HG03196 (cell line): ENCODE measurements around the gene SOD3.

Experiments used
- ATAC-seq: cut with Tn5 transposase; IDR thresholded peaks from one replicate; pipeline ENCODE4 v1.9.1; 2021; ENCODE audit not compliant: unreplicated experiment

The SOD3 gene

GRCh38 chr4:24840826-24841543 is 45.6 kb downstream of the SOD3 start:
- ATAC-seq = no peak

DNA sequence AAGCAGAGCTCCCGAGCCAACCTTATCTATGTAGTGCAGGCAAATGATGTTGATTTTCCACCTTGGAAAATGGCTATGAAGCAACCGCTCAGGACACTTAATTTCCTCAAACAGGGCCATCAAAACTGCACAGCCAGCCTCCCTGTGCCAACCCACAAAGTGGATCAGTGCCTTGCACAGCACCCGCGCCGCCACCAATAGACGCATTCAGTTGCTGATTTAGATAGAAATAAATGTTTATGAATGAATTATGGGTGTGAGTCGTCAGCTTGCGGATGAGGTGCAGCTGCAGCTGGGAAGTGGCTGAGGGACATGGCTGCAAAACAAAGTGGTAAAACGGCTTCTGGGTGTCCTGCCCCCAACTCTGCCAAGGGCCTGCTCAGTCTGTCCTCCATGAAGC is 47.0 kb downstream of the SOD3 start:
- no peak for ATAC-seq

DNA sequence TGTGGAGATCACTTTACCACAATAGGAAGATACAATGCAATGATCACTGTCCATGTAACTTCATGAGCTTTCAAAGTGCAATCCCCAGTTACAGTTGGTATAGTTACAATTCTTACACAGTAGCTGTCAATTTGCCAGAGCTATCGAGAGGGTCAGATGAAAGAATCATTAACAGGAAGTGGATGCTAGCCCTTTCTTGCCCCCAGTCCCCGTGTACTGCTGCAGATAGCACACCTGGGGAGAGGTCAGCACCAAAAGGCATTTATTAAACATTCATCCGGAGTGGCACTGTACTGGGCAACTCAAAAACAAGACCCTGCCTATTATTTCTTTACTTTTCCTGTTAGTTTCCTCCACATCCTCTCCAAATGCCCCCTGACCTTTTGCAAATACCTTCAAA is 47.7 kb downstream of the SOD3 start:
- ATAC-seq = no peak

DNA sequence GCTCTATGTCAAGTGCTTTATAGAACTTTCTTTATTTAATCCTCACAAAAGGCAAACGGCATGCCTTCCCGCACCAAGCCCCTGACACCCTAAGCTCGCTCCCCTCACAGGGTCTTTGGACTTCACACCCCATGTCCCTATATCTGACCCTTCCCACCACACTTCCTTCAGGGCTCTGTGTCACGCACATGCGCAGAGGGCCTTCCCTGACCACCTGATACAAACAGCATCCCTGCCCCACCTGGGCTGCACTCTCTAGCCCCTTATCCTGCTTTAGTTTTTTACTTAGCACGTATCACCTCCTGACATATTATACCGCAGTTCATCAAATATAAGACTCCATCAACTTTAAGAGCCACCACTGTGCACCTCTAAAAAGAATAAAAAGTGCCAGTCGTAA is 49.8 kb downstream of the SOD3 start:
- ATAC-seq = no peak

- ATAC-seq = no peak
Measured at GRCh38 chr4:24845902-24846301, 50.5 kb downstream of the SOD3 start.

DNA sequence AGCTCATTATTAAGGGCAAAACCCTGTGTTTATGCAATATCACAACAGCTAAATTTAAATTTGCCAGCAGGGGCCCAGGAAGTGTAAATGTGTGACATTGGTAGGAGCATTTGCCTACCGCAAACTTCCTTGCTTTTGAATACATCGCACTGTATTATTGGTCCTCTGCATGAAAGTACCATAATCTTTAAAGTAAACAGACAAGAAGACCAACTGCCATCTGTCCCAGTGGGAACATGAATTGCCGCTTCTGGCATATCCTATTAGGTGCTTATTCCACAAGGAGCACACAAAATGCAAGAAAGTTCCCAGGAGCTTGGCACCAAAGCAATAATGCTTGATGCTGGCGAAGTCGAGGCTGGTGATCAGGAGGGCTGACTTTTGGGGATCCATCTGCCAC is 51.3 kb downstream of the SOD3 start:
- ATAC-seq = no peak

DNA sequence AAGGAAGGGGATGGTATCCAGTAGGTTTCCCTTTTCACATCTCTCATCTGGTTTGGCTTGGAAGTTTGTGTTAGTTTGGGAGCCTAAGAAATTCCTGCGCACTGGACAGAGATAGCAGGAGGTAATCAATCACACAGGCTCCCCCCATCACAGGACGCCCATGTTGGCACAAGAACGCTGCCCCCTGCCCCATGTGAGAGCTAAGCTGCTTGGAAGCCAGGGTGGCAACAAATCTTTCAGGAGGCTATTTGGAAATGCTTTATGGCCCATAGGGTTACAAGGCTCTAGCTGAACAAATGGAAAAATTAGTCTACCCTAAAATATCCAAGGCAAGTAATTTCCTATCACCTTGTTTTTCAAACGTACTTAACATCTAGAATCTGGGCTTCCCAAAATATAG is 54.0 kb downstream of the SOD3 start:
- ATAC-seq = no peak

- ATAC-seq = no peak
Measured at GRCh38 chr4:24849756-24850155, 54.4 kb downstream of the SOD3 start.
